Suprapubic skin (tissue), 4 donors: ENCODE data around the gene GNA12.

Experiments
- EP300 ChIP-seq: sonication (generic); formaldehyde crosslinking; IDR thresholded peaks from one replicate; pipeline ENCODE4 v1.6.1; 2017; ENCODE audit warnings: antibody characterized with exemption
- POLR2A ChIP-seq, 2 donors: fragments of 450-650 bp; IDR thresholded peaks; one replicate each; pipeline ENCODE4 v1.6.1; 2017; ENCODE audit warnings: antibody characterized with exemption in 2 of 2, mild to moderate bottlenecking in 2 of 2, moderate library complexity in 2 of 2
- POLR2AphosphoS5 ChIP-seq, 3 donors: sonication (generic); formaldehyde crosslinking; IDR thresholded peaks; one replicate each; pipeline ENCODE4 v1.6.1; 2017; ENCODE audit warnings: antibody characterized with exemption in 3 of 3
- TF ChIP-seq, protein P1 (sequence below), 2 donors: fragments of 200-600 bp in 1 of 2; fragments of 450-650 bp in 1 of 2; sonication (generic) in 1 of 2; IDR thresholded peaks; one replicate each; pipeline ENCODE4 v1.5.1; 2016 to 2019; ENCODE audit warnings: antibody characterized with exemption in 2 of 2, mild to moderate bottlenecking in 1 of 2, moderate library complexity in 1 of 2

DNA sequence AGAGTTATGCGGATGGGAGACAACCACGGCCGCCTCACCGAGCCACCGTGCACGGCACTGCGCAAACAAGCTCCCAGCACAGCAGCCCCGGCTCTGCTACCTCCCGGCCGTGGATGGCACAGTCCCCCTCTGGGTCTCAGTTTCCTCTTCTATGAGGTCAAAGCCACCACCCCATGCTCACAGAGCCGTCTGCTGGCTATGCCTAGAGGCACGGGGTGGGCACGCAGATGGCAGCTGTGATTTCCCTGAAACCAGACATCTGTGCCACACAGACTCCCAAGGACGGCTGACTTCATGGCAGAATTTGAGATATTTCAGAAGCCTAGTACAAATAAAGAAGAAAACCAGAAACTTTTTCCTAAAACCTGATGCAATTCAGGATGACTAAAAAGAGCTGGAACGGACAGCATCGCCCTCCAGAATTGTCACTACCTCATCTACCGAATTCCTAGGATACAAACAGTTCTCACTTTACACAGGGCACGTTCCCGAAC is 82.9 kb downstream of the GNA12 start:
- TF ChIP-seq, protein P1, sequence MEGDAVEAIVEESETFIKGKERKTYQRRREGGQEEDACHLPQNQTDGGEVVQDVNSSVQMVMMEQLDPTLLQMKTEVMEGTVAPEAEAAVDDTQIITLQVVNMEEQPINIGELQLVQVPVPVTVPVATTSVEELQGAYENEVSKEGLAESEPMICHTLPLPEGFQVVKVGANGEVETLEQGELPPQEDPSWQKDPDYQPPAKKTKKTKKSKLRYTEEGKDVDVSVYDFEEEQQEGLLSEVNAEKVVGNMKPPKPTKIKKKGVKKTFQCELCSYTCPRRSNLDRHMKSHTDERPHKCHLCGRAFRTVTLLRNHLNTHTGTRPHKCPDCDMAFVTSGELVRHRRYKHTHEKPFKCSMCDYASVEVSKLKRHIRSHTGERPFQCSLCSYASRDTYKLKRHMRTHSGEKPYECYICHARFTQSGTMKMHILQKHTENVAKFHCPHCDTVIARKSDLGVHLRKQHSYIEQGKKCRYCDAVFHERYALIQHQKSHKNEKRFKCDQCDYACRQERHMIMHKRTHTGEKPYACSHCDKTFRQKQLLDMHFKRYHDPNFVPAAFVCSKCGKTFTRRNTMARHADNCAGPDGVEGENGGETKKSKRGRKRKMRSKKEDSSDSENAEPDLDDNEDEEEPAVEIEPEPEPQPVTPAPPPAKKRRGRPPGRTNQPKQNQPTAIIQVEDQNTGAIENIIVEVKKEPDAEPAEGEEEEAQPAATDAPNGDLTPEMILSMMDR (IDR thresholded peaks at IDR 0.05) = no peak
- TF ChIP-seq POLR2AphosphoS5 (IDR thresholded peaks at IDR 0.05) = no peak
- no peak for TF ChIP-seq POLR2A (IDR thresholded peaks at IDR 0.05)
- TF ChIP-seq EP300 = no peak
